GM19455 (cell line): ENCODE data around the gene HDAC4.

ENCODE experiments used
- ATAC-seq: cut with Tn5 transposase; IDR thresholded peaks from one replicate; pipeline ENCODE4 v1.9.1; 2021; ENCODE audit not compliant: unreplicated experiment

HDAC4 gene

GRCh38 chr2:239385096-239386000, 15.5 kb downstream of the HDAC4 start:
- ATAC-seq, result no peak

GRCh38 chr2:239383759-239384156, 17.1 kb downstream of the HDAC4 start:
- ATAC-seq, result no peak

DNA sequence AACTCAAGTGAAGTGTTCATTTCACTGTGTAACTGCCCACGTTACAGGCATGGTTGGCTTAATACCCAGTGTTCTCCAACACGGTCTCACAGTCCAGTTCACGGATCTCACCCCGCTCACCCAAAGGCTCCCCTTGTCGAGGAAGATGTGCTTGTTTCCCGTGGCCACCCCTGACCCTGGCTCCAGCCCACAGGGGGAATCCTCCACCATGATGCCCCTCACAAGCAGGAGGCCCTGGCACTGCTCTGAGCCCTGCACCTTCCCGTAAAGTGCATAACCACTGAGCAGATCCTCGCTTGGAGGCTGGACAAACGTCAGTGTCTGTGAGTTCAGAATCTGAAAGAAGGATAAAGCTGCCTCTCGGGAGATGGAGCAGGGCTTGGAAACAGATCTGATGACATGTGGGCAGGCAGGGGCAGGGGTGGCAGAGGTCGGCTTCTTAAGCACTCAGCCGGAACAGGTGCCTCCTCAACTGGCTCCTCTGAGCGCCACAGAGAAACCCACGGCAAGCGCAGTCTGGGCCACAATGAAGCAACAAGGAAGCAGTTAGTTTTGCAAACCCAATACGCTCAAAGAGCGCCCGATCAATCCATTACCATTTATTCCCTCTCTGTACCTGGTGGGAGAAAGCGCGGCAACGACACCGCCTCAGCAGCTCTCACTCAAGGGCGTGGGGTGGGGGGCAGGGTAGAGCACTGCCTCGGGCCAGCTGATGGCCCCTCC, 17.6 kb downstream of the HDAC4 start:
- ATAC-seq, result no peak

DNA sequence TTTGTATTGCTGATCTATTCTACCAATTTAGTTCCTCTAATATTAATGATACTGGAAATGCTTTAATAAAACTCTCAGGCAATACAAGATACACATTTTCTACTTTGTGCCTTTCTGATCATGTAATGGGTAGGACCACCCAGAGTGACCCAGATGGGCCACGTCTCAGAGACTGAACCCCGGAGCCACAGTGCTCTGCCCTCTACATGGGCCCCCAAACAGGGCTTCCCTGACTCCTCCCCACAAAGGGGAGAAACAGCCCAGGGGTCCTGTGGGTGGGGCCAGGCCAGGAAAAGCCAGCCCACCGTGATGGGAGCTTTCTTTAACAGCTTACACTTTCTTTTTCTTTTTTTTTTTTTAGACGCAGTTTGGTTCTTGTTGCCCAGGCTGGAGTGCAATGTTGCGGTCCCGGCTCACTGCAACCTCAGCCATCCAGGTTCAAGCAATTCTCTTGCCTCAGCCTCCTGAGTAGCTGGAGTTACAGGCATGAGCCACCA, 18.4 kb downstream of the HDAC4 start:
- ATAC-seq, result no peak

- ATAC-seq, result no peak
Measured at GRCh38 chr2:239381709-239382134, 19.1 kb downstream of the HDAC4 start.

GRCh38 chr2:239380831-239381708, 19.8 kb downstream of the HDAC4 start:
- no peak for ATAC-seq

- no peak for ATAC-seq
Measured at GRCh38 chr2:239379641-239380170, 21.1 kb downstream of the HDAC4 start.

GRCh38 chr2:239378918-239379640, 21.7 kb downstream of the HDAC4 start:
- no peak for ATAC-seq

DNA sequence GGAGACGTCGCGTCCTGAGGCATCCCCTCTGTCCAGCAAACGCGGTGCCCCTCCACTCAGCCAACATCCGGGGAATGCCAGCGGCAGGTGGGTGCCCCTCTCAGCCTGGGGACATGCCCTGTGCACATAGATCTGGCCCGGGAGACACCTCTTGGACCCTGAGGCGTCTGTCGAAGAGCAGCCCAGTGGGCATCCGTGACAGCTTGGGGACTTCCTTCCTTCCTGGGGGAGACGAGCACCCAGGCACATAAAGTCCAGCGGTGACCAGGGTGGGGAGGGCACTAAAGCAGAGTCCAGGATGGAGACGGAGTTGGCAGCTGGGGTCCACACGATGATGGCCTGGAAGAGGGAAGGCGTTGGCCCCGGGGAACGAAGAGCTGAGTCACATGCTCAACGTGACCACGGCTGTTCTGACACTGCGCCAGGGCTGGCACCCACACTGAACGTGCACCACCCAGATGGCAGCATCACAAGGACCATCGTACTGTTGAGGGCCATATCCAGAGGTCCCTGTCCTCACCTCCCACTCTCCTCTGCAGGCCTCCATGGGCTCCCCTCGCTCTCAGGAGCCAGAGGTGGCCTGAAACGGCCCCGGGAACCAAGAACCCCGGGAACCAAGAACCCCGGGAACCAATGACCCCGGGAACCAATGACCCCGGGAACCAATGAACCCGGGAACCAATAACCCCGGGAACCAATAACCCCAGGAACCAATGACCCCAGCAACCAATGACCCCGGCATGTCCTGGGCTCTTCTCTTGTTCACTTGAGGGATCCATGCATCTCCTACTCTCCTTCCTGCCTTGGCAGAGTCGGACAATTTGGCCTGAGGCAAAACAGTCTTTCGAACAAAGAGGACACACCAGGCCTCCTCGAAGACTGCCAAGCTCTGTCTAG, 22.6 kb downstream of the HDAC4 start:
- no peak for ATAC-seq

- no peak for ATAC-seq
Measured at GRCh38 chr2:239377591-239377990, 23.2 kb downstream of the HDAC4 start.

DNA sequence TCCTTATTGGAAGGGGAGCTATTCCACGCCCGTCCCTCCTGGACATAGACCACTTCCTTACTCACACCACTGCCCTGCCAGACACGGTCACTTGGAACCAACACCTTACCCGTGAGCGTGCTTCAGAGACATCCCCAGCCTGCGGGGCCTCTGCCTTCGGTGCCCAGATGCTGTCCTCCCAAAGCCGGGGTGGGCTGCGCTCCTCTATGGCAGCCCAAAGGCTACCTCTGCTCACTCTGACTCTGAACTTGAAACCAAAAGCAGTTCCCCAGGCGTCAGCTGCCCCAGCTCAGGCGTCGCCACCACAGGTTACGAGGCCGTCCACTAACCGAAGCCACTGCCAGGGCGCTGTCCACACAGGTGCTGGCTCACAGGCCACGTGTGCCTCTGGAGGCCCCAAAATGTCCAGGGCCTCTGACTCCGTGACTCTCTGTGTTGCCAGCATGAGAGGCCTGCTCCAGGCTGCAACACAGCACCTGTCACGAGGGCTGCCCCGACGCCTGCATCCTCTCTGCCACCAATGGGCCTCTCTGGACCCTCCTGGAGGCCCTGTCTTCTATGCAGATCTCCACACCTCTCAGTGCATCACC, 23.8 kb downstream of the HDAC4 start:
- no peak for ATAC-seq

GRCh38 chr2:239376351-239376750, 24.5 kb downstream of the HDAC4 start:
- ATAC-seq, result no peak

- ATAC-seq, result no peak
Measured at GRCh38 chr2:239375278-239376061, 25.4 kb downstream of the HDAC4 start.

GRCh38 chr2:239374896-239375277, 25.9 kb downstream of the HDAC4 start:
- no peak for ATAC-seq

DNA sequence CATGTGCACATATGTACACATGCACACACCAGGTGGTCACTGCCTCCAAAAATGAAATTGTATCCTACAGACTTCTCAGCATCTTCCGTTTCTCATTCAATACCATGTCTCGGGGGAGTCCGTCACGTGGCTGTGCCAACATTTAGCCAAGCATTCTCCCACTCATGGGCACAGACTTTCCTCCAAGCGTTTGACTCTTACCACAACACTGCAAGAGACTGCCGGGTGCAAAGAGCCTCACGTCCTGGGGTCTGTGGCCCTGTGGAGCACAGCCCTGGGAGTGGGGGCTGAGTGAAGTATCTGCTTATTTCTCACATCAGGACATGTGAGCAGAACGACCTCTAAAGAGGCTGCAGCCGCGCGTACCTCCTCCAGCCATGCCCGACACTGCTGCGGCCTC, 28.0 kb downstream of the HDAC4 start:
- ATAC-seq, result no peak

- ATAC-seq, result no peak
Measured at GRCh38 chr2:239371726-239372686, 28.8 kb downstream of the HDAC4 start.
